SIG-M5 (cell line): Measurements from ENCODE around the gene SLC16A1.
"Not testable (repeated sequence)": the region's sequence is repeated elsewhere in the genome, so short reads cannot be mapped to it uniquely, and the experiment has no call there.

Experiments
- DNase-seq: peaks from one replicate; lab custom pipeline; 2025; lab: John Stamatoyannopoulos, UW

The SLC16A1 gene

DNA sequence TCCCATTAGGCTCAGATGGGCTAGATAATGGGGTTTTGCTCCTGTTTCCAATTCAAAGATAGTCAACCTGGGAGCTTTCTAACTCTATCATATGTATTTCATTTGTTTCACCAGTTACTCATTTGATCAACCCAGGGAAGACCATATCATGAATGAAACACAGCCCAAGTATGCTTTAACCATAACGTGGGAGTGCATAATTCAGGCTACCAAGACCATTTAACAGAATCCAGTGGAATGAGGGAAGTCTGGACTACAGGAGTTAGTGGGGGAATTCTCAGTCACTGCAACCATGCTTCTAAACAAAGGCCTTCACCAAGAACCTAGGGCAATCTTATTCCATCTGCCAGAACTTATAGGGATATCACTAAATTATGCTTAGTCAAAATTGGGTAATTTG is 15.0 kb upstream of the SLC16A1 start:
- no peak for DNase-seq

DNA sequence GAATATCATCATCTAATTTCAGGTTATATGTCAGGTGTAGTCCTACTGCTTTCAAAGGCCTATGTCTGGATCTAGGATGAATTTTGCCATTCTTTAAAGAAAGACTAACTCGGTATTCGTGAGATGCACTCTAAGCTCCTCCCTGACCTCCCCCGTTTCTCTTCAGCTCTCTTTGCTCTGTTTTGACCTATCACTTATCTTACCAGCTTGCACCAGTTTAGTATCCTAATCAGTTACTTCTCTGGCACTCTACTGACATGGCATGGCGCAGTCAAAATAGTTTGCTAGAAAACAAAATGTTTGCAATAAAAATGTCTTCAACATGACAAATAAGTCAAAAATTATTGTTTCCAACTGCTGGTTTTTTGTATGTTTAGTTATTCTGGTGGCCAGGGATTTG is 8.4 kb upstream of the SLC16A1 start:
- DNase-seq = no peak

DNA sequence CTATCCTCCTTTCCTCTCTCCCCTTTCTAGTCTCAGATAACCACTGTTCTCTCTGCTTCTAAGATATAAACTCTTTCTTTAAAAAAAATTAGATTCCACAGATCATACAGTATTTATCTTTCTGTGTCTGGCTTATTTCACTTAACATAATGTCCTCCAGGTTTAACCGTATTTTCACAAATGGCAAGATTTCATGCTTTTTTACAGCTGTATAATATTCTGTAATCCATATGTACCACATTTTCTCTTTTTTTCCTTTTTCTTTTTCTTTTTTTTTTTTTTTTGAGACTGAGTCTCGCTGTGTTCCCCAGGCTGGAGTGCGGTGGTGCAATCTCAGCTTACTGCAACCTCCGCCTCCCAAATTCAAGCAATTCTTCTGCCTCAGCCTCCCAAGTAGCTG is 5.1 kb upstream of the SLC16A1 start:
- DNase-seq = no peak

DNA sequence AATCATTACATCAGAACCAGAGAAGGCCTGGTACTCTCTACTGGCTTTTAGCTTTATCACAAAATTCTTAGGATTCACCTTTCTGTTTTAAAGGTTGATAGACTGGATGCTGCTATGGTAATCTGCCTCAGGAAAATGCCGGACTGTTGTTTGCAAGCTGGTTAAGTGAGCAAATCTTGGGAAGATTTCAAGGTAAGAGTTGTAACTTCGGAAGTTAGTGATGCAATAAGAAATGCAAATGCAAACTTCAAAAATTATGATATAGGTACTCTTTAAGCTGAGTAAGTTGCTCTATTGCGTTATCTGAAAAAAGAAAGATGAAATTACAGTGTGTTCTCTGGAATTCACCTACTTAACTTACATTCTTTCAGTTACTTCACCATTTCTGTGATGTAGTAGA is 4.4 kb upstream of the SLC16A1 start:
- DNase-seq = no peak

DNA sequence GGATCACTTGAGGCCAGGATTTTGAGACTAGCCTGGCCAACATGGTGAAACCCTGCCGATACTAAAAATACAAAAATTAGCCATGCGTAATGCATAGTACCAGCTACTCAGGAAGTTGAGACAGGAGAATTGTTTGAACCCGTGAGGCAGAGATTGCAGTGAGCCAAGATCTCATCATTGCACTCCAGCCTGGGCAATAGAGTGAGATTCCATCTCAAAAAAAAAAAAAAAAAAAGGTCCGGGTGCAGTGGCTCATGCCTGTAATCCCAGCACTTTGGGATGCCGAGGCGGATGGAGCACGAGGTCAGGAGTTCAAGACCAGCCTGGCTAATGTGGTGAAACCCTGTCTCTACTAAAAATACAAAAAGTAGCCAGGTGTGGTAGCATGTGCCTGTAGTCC is 2.2 kb upstream of the SLC16A1 start:
- DNase-seq = not testable (repeated sequence)

DNA sequence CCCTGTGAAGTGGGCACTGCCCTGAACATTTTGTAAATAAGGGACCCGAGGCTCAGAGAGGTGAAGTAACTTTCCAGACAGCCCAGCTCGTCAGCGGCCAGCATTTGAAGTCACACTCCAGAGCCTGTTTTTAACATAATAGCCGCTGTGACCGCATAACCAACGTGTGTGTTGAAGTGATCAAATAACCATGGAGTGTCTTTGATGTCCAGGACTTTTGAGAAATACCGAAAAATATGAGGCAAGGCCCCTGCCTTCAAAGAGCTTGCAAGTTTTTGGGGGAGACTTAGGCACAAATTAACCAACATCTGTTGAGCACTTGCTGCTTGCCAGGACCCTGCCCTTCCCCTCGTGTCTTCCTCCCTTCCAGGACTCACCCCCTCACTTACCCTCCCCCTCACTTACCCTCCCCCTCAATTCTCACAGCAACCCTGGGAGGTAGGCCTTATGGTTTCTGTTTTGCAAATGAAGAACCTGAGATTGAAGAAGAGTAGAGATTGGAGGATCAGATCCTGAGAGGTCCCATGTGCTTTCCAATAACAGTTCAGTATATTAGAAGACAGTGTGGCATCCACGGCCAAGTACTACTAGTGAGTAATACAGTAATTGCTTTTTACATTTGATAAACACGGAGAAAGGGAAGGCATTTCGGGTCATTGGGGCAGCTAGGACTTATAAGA is 1.3 kb upstream of the SLC16A1 start:
- DNase-seq = no peak

DNA sequence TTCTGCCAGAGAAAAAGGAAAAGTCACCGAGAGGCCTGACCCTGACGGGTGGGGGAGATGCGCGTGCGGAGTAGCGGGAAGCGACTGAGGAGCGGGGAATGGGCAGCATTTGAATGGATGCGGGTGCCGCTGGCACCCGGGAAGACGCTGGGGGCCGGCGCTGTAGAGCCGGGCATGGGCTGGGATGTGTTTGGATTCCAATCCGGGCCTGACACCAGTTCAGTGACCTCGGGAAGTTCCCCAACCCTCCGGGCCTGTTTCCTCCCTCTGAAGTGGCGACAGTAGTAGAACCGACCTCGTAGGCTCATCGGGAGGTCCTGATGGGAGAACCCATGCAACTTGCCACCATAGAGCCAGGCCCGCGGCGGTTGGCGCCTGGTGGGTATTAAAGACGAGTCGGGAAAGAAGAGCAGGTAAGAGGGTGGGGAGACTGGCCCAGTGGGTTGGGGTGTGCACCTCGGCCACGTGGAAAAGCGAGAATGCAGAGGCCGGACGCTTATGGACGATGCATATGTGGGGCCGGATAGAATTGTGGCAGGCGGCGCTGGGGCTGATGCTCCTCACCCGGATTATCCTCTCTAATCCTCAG is 642 bp upstream of the SLC16A1 start:
- DNase-seq = no peak

DNA sequence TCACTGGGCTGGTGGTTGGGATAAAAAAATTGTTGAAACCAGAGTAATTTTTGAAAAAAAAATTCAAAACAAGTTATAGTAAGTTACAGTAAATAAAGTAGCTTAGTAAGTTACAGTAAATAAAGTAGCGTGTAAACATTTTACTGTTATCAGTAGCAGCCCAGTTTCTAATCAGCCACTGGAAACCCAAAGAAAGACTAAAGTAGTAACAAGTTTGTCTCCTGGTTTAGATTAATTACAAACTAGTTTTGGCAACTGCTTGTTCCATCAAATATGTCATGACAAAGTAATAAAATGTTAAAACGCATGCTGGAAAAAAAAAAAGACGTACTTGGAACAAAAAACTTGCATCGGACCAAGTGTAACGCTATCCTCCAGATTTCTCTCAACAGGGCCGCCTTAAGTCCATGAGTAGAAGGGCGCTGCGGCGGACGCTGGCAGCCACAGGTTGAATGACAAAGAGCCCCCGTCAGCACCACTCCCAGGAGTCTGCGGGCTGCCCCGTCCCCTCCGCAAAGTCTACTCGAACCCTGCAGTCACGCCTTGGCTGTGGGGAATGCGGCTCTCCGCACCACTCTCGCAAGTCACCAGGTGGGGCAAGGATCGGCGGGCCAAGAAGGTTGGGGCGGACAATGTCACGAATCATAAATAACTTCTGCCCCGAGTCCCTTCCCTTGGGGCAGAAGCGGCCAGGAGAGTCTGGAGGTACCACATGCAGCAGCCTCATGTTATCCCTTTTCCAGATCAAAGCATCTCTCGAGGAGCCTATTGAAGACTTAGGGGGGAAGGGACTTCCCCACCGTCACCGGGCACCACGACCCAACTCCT is 837 bp downstream of the SLC16A1 start:
- no peak for DNase-seq

DNA sequence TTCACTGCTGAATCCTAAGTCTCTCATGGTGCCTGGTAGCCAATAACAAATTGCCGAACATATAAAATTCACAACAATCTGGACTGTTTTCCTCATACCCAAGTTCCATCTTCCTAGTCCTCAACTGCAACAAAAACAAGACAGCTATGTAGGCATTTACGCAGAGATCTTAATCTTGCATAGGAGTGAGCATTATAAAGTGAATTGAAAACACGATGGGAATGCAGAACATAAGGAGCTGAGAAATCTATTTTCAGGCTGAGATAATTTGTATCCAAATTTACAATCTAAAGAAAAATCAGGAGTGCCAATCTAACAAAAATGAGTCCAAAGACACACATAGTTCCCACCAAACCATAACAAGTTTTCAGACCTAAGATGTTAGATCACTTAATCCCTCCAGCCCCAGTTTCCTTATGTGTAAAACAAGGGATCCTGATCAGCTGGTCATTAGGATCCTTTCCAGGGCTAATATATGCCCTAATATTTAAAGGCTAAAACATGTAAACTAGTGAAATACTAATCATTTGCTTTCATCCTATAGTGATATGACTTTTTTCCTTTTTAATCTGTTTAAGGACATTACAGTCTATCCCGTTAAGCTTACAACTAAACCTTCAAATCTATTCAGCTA is 1.9 kb downstream of the SLC16A1 start:
- DNase-seq = no peak

DNA sequence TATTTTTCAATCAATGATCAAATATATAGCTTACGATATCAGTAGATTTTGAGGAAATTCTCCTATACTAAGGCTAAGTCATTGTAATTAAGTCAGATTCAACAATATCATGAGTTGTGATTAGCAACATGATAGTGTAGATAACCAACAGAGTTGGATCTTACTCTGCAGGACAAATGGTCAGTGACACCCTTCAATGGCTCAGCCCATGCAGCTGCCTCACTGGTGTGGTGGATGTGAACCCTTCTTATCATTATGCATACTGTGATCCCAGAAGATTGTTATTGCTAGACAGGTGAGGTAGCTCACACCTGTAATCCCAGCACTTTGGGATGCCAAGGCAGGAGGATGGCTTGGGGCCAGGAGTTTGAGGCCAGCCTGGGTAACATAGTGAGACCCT is 5.6 kb downstream of the SLC16A1 start:
- no peak for DNase-seq

DNA sequence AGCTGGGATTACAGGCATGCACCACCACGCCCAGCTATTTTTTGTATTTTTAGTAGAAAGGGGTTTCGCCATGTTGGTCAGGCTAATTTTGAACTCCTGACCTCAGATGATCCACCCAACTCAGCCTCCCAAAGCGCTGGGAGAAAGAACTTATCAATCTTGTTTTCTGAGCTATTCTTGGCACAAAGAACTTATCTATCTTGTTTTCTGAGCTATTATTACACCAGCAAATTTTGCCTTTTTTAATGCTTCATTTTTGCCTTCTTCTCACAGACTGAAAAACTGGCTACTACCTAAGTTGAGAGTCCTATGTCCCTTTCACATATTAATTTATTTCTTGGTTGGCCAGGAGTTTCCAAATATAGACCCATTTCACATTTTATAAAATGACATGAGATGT is 9.3 kb downstream of the SLC16A1 start:
- no peak for DNase-seq

DNA sequence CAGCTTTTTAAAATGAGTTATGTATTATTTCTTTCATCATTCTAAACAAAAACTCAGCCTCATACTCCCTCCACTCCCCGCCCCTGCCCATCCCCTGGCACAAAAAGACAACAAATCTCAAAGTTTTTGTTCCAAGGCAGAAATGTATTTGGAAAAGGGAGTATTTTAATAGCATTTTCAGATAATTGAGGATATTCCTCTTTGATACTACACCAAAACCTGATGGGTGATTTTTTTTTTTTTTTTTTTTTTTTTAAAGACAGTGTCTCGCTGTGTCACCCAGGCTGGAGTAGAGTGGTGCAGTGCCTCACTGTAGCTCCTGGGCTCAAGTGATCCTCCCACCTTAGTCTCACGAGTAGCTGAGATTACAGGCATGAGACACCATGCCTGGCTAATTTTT is 16.2 kb downstream of the SLC16A1 start:
- no peak for DNase-seq

DNA sequence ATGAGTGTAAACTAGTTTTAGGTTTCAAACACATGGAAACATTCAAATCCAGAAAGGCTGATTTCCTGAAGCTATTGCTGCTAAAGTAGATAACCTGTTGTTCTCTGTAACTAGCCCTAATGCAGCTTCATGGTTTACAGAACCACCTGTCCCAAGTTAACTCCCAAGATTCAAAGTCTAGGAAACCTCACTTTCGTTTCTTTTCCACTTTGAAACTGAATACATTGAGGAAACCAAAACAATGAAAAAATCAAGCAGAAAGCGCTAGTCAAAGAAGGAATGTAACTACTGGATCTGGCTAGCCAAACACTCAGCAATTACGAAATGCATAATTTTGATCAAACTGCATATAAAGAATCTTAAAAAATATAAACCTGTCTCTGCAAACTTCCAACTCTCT is 17.8 kb downstream of the SLC16A1 start:
- DNase-seq = no peak

DNA sequence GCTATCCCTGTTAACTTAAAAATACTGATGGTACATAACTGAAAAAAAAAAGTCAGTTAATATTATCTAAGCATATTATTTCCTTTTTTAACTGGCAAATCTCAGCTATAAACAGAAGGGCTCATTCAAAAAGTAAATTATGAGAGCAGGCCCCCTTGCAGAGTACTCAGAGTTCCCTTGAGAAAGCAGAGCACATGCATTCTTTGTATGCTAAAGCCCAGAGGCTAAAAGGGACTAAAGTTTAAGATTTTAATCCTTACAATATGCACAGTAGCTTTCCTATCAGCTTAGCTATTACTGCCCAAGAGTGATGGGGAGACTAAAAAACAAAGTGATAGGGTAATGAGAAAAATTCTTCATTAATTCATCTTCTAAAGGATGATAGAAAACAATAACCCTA is 18.5 kb downstream of the SLC16A1 start:
- DNase-seq = no peak

DNA sequence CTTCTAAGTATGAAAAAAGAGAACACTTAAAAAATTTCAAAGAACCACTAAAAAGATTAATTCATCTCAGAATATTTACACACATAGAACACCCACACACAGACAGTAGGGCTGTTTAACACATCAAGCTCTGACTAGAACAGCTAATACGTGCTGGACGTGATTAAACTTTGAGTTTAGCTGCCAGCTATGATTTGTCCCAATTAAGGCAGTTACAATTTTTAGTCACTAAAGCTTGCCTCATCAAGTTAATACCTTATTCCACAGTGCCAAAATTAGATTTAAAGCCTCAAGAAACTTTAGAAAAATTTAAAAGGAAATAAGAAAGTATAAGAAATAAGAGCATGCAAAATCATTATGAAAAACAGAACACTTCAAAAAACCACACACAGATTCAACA is 18.9 kb downstream of the SLC16A1 start:
- DNase-seq = no peak

DNA sequence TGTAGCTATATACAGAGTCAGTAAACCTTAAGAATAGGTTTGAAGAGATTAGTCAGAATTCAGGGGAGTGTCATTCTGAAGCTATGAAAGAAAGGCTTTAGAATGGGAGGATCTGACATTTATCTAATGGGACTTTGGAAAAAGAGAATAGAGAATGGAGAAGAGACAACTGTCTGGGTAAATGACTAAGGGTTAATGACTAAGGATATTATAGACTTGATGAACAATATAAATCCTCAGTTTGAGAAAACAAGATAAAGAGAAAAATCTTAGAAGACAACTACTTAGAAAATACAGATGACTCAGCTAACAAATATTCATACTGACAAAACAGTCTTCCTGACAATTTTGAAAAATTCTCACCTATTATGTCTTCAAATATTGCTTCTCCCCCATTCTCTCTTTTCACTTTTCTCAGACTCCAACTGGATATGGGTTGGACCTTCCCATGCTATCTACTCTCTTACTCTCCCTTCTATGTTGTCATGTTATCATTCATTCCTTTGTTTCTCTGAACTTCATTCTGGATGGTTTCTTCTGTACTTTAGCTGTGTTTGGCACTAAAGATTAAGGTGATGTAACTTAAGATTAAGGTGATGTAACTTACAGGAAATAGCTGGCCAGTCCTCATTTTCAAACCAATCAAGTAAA is 20.4 kb downstream of the SLC16A1 start:
- no peak for DNase-seq

DNA sequence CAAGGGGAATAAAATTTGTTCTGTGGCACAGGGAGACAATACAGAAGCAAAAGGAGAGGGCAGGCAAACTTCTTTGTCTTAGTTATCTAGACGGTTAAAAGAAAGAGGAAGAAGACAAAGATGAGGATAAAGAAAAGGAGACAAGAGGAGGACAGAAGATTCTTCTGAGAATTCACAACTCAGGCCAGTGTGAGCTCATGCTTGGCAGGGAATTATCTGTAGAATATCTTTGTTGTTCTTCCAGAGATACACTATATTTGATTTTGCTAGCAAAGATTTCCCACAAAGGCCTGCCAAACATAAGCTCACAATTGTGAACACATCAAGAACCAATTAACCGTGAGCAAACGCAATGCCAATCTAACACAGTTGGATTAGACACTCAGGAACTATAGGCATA is 21.4 kb downstream of the SLC16A1 start:
- no peak for DNase-seq

DNA sequence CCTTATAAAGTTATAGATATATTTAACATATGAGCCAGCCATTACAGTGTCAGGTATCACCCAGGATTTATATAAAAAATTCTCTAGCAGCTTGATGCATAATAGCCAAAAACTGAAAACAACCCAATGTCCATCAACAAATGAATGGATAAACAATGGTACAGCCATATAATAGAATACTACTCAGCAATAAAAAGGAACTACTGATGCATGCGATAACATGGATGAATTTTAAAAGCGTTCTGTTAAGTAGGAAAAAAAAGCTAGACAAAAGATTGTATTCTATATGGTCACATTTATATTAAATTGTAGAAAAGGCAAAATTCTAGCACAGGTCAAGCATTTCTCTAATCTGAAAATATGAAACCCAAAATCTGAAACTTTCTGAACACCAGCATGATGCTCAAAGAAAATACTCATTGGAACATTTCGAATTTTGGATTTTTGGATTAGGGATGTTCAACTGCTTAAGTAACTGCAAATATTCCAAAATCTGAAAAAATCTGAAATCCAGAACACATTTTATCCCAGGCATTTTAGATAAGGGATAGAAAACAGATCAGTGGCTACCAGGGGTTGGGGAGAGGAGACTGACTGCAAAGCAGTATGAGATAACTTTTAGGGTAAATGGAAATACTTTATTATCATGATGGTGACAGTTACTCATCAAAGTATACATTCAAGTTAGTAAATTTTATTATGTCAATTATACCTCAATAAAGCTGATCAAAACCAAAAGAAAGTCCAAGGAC is 22.0 kb downstream of the SLC16A1 start:
- no peak for DNase-seq

DNA sequence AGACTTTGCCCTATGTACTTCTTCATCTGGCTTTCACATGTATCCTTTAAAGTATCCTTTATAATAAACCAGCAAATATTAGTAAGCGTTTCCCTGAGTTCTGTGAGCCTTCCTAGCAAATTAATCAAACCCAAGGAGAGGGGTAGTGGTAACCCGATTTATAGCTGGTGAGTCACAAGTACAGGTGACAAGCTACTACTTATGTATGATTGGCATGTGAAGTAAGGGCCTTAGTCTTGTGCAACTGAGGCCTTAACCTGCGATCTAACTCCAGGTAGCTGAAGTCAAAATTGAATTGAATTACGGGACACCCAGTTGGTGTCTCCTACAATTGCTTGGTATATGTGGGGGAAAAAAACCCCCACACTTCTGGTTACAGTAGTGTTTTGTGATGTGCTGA is 26.0 kb downstream of the SLC16A1 start:
- no peak for DNase-seq

DNA sequence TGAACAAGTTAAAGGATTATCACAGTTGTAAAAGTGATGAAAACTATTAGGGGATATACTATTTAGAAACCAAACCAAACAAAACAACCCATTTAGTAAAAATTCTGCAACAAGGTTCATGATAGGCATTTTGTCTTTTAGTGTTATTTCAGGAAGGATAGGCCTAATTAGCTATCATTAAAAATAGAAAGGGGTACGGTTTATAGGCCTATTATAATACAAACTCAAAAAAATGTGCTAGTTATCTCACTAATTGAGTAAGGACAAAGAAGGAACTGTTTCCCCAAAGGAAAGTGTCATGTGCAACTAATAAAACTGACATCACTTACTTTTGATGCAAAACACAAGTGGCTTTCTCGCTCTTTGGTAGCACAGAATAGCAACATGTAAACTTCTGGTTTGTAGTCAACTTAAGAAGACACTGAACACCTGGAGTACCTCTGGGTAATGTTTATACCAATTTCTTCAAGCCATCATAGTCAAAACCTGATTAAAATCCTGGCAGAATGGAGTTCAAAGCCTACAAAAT is 28.5 kb downstream of the SLC16A1 start:
- no peak for DNase-seq

DNA sequence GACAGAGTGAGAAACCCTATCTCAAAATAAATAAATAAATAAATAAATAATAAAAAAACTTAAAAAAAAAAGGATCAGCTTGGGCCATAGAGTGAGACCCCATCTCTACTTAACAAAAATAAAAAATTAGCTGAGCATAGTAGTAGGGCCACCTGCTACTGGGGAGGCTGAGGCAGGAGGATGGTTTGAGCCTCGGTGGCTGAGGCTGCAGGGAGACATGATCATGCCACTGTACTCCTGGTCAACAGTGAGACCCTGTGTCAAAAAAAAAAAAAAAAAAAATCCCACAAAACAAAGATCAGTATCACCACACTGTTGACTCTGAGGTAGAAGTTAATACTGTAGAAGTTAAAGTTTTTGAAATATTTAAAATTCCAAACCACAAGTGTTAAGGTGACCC is 29.1 kb downstream of the SLC16A1 start:
- DNase-seq = no peak
